Mucosa of gallbladder (tissue), 1 donor: ENCODE measurements around the gene PREX1. TPM values are rescaled to one million over a fixed set of nuclear protein-coding genes. Genes with fewer than 3 reads are reported as not detected.
"Not testable (repeated sequence)": the region's sequence is repeated elsewhere in the genome, so short reads cannot be mapped to it uniquely, and the experiment has no call there.

Experiments used
- DNase-seq: peaks from one replicate; pipeline ENCODE4 v3.0.0-alpha.2; 2020; ENCODE audit warnings: low spot score
- total RNA-seq: library from RNA; stranded (reverse); gene quantifications from one replicate; pipeline ENCODE4 v1.2.1, GENCODE V29; 2021
- donor health status: DM: no; HTN: no; CAD: no.

The PREX1 gene
- total RNA-seq, 1 donor from 2014 or later = 29.8 TPM

DNA sequence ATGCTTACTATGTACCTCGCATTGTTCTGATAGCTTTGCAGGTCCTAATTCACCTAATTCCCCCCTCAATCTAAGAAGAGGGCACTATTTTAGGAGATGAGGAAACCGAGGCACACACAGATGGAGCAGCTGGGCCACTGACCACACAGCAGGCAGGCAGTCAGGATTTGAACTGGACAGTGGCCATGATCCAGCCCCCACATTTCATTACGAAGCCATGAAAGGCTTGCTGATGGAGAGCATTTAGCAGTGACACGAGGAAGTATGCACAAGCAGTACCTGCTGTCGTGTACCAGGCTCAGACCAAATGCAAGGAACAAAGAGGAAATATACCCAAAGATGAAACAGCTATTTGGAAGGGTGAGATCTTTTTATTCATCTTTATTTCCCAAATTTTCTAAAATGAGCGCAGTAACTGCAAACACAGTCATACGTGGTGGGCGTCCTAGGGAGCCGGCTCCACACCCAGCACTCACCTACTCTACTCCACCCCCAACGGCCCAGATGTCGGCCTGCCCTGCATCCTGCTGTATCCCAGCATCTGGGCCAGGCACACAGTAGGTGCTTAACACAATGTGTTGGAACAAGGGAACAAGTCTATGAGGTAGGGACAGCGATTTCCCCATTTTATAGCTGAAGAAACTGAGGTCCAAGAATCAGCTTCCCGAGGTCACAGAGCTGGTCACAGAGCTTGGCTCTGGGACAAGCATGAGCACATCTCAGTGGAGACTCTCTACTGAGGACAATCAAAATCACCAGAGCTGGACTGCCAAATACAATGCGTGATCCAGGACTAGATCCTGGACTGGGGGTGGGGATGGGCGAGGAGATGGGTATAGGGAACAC lies 15.0 kb downstream of the PREX1 start:
- DNase-seq = no peak

DNA sequence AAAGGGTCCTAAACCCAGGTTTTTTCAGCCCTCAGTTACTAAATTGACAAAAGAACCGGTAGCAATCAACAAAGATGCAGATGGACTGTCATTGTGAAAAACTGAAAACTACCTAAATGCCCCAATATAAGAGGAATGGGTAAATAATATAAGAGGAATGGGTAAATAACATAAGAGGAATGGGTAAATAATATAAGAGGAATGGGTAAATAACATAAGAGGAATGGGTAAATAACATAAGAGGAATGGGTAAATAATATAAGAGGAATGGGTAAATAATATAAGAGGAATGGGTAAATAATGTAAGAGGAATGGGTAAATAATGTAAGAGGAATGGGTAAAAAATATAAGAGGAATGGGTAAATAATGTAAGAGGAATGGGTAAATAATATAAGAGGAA lies 15.7 kb downstream of the PREX1 start:
- not testable (repeated sequence) for DNase-seq

GRCh38 chr20:48809673-48810072 lies 18.1 kb downstream of the PREX1 start:
- no peak for DNase-seq

- no peak for DNase-seq
Measured at GRCh38 chr20:48808382-48809034, 19.3 kb downstream of the PREX1 start.

DNA sequence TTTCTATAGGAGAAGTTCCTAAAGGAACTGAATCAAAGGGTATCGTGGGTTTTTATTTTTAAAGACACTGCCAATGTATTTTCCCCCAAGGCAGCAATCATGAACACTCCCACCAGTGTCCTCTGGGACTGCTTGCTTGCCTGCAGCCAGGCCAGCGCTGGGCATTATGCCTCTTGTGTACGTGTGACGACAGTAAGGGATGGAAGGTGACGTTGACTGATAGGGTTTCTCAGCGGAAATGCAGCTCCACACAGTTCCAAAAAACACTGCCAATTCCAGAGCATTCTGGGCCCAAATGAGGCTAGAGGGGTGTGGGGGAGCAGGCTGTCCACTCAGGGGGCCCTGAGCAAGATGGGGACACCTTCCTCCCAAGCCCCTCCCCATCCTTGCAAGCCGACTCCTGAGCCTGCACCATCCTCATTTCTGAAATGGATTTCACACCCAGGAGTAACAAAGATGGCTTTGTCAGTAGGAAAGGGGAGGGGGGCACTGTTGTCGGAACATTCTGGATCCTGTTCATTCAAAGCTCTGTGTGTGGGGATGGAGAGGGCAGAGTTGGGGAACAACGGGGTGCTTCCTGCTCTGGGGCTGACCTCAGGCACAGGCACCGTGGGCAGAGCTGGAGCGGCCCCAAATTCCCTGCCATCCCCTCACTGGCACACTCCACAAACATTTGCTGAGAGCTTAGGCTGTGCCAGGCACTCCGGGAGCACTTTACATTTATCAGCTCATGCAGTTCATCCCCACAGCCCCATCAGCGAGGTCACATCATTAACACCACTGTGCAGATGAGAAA lies 20.0 kb downstream of the PREX1 start:
- DNase-seq = no peak

DNA sequence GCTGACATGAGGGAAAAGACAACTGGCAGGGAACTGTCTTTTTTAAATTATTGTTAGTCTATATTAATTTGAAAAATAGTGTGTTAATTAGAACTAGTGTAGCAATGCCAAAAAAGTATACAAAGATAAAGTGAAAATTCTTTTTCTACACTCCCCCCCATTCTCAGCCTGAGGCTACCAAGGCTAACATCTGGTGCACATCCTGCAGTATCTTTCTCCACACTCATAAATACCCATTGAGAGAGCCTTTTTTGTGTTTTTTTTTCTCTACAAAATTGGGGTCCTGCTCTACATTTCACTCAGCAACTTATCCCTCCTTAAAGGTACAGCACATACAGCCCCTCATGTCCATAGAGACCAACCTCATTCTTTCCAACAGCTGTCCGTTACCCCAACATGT lies 20.7 kb downstream of the PREX1 start:
- DNase-seq = no peak

DNA sequence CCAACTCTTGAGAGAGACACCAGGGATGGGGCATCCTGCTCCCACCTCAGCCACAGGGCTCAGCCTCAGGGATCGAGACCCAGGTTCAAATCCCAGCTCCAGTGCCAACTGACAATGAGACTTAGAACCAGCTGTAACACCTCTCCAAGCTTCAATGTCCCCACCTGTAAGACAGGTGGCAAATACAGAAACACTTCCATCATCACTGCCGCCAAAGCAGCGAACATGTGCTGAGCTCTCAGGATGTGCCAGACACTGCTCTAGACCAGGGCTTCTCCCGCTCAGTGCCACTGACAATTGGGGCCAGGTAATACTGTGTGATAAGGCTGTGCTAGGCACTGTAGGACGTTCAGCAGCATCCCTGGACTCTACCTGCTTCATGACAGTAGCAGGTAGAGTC lies 22.1 kb downstream of the PREX1 start:
- no peak for DNase-seq

DNA sequence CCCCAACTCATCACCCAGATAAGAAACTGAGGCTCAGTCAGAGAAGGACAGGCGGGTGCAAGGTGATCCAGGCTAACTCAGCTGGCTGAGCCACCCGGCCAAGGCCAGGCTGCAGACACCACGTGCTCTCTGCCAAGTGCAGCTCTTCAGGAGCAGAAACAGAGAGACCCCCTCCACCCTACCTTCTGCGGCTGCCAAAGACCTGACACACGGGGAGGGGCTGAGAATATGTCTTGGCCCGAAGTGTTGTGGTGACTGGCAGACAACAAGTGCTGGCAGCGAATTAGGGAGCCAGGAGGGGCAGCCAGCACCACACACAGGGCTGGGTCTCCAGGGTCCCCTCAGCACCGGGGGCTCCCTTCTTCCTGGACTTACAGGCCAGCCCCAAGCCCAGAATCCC lies 22.5 kb downstream of the PREX1 start:
- DNase-seq = no peak

- DNase-seq = no peak
Measured at GRCh38 chr20:48804300-48804980, 23.4 kb downstream of the PREX1 start.

DNA sequence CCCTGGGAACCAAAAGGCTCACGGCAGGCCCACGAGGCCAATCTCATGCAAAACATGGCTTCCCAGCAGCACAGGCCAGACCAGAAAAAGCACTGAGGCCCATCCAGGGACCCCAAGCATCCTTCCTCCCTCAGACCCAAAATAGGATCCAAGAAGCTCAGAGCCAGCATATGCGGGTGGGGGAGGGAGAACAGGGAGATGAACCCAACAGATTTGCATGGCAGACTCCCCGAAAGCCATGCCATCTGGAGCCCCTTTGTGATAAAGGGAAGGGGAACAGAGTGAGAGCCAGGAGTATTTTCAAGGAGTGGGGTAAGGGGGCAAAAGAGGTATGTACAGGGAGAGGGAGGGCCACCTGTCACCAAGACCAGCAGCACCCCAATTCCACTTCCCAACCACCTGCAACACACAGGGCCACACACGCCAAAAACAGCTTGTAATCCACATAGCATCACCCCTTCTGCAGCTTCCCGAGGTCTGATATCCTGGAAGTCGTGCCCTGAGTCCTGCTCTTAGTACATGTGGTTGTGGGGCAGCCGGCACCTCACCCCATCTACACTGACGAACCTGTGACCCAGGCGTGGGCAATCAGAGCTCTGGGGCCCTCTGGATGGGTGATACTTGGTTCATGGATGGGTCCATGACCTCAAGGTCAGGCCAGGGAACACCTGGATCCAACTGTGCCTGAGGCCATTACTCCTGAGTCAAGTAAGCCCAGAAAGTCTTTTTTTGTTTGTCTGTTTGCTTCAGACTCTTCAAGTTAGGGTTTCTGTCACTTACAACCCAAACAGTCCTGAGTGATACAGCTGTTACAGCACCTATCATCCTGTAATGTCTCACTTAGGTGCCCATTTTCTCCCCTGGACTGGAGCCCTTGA lies 24.4 kb downstream of the PREX1 start:
- no peak for DNase-seq

DNA sequence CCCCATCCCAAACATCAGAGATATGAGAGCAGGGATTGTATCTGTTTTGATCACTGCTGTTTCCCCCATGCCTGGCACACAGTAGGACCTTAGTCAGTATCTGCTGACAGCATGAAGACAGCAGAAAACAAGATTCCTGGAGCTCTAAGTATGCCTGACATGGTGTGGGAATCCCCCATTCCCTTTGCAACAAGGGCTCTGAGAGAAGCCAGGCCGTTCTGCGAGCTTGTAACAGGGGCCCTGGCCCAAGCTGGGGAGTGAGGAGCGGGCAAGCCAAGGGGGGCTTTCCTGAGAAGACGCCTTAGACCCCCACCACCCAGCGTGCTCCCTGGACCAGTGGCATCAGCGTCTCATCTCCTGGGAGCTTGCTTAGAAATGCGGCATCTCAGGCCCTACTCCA lies 25.2 kb downstream of the PREX1 start:
- DNase-seq = no peak

DNA sequence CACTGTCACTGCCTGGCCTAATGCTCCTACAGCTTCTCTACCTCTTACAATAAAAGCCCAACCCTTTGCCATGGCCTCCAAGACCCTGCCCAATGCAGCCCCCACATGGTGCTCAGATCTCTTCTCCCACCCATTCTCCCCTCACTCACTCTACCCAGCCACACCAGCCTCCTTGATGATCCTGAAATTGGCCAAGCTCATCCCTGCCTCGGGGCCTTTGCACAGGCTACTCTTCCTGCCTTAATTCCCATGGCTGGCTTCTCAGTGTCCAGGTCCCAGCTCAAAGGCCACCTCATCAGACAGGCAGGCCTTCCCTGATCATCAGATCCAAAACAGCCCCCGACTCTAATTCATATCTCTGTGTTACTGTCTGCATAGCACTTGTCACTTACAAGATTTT lies 25.6 kb downstream of the PREX1 start:
- DNase-seq = no peak

DNA sequence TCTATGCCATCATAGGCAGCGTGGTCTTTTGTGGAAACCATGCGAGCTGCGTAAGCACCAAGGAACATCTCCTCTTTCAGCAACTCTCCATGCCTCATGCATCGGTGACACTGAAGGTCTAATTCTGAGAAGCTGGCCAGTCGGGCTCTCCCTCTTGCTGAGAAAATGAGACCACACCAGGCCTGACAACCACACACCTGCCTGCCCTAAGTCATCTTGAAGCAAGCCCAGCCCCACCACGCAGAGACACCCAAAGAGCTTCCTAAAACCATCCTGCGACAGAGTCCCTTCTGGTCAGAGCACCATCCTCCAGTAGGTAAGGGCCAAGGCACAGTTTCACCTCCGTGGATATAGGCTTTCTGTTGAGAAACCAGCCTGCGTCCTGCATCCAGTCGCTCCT lies 26.6 kb downstream of the PREX1 start:
- no peak for DNase-seq

GRCh38 chr20:48800177-48800576 lies 27.6 kb downstream of the PREX1 start:
- no peak for DNase-seq

- DNase-seq = no peak
Measured at GRCh38 chr20:48799328-48800105, 28.3 kb downstream of the PREX1 start.

GRCh38 chr20:48797850-48798747 lies 29.7 kb downstream of the PREX1 start:
- DNase-seq = no peak

- peak; percentile 26 for DNase-seq
Measured at GRCh38 chr20:48797275-48797825, 30.4 kb downstream of the PREX1 start.

- no peak for DNase-seq
Measured at GRCh38 chr20:48795732-48796131, 32.1 kb downstream of the PREX1 start.
